OCI-LY7 (cell line): ENCODE results near the gene BICD2. TPM values are rescaled to one million over a fixed set of nuclear protein-coding genes. Genes with fewer than 3 reads are reported as not detected.

ENCODE experiments used
- BruUV-seq: library from RNA; stranded (reverse); fragments of 400-500 nt; replicated peaks from 2 replicates; lab custom pipeline; 2021; lab: Mats Ljungman, UMichigan
- CTCF ChIA-PET: fragments of 300-600 bp; sonication (Branson Sonifier 250); formaldehyde crosslinking; loops from one replicate; lab custom pipeline; 2022; ENCODE audit warnings: antibody characterized with exemption; ENCODE audit not compliant: unreplicated experiment; lab: Charles Lee
- POLR2A ChIA-PET: fragments of 300-600 bp; sonication (Branson Sonifier 250); formaldehyde crosslinking; loops from one replicate; lab custom pipeline; 2022; ENCODE audit warnings: antibody characterized with exemption; lab: Charles Lee
- DNase-seq: peaks from one replicate; pipeline ENCODE4 v3.0.0-alpha.2; 2015; ENCODE audit warnings: low spot score
- H2AFZ ChIP-seq: fragments of 200-600 bp; sonication (generic), shearing (Covaris generic); 2 replicates; pipeline ENCODE4 v1.6.1; 2014; ENCODE audit warnings: mild to moderate bottlenecking, antibody characterized with exemption, low read length, moderate library complexity
- H3K27ac ChIP-seq: fragments of 200-600 bp; sonication (generic); 2 replicates; pipeline ENCODE4 v1.5.1; 2014; ENCODE audit warnings: mixed run types, low read depth, mild to moderate bottlenecking, moderate library complexity, low read length, inconsistent platforms; ENCODE audit not compliant: poor library complexity, severe bottlenecking
- H3K36me3 ChIP-seq: fragments of 200-600 bp; sonication (generic); 2 replicates; pipeline ENCODE4 v1.6.1; 2014; ENCODE audit warnings: mild to moderate bottlenecking, antibody characterized with exemption, low read length, moderate library complexity, mixed read lengths; ENCODE audit not compliant: insufficient read depth
- H3K4me1 ChIP-seq: fragments of 200-600 bp; sonication (generic); 2 replicates; pipeline ENCODE4 v1.5.1; 2014; ENCODE audit warnings: mild to moderate bottlenecking, low read length; ENCODE audit not compliant: insufficient read depth, poor library complexity, severe bottlenecking
- H3K4me2 ChIP-seq: fragments of 200-600 bp; sonication (generic); 2 replicates; pipeline ENCODE4 v1.6.1; 2014; ENCODE audit warnings: mild to moderate bottlenecking, low read length
- H3K4me3 ChIP-seq: fragments of 200-600 bp; sonication (generic); 2 replicates; pipeline ENCODE4 v1.5.1; 2014; ENCODE audit warnings: mild to moderate bottlenecking, low read depth, low read length; ENCODE audit not compliant: poor library complexity, severe bottlenecking
- H3K79me2 ChIP-seq: fragments of 200-600 bp; sonication (generic); 2 replicates; pipeline ENCODE4 v1.6.1; 2016; ENCODE audit warnings: low read depth, mild to moderate bottlenecking, low read length, moderate library complexity, mixed read lengths; ENCODE audit not compliant: insufficient read depth
- H3K9me2 ChIP-seq: fragments of 200-600 bp; sonication (generic); 2 replicates; pipeline ENCODE4 v1.6.1; 2016; ENCODE audit warnings: mild to moderate bottlenecking, low read length, mixed read lengths; ENCODE audit not compliant: insufficient read depth
- H3K9me3 ChIP-seq: fragments of 200-600 bp; sonication (generic); 2 replicates; pipeline ENCODE4 v1.6.1; 2014; ENCODE audit warnings: mild to moderate bottlenecking, mixed run types, low read length, mixed read lengths
- H4K20me1 ChIP-seq: fragments of 200-600 bp; sonication (generic); 2 replicates; pipeline ENCODE4 v1.6.1; 2014; ENCODE audit warnings: mild to moderate bottlenecking, antibody characterized with exemption, low read length, moderate library complexity, mixed read lengths; ENCODE audit not compliant: insufficient read depth
- EZH2phosphoT487 ChIP-seq: fragments of 200-600 bp; sonication (generic); IDR thresholded peaks from 2 replicates; pipeline ENCODE4 v1.6.1; 2018; ENCODE audit warnings: low read depth, borderline replicate concordance, mild to moderate bottlenecking, mixed run types, antibody characterized with exemption, low read length, moderate library complexity, mixed read lengths
- intact Hi-C: fragments of 100-400 bp; cut with micrococcal nuclease; formaldehyde crosslinking; loops from one replicate; pipeline ENCODE4 v1.10.0; 2022; ENCODE audit not compliant: unreplicated experiment
- total RNA-seq, 2 experiments: library from RNA; depleted of rRNA in 1 of 2; stranded (reverse); fragments of >200 nt in 1 of 2; shearing (Covaris generic) in 1 of 2; gene quantifications; 2 replicates each; pipeline ENCODE4 v1.2.3, GENCODE V29; 2014 to 2022
- TF ChIP-seq, protein P1 (sequence below): fragments of 200-600 bp; sonication (generic); conservative IDR thresholded peaks from 2 replicates; pipeline ENCODE4 v1.5.1; 2014; ENCODE audit warnings: mild to moderate bottlenecking, antibody characterized with exemption, low read length, moderate library complexity, mixed read lengths

BICD2 gene
- total RNA-seq, 2 experiments from 2014 or later: 46.5 to 71.0 TPM

DNA sequence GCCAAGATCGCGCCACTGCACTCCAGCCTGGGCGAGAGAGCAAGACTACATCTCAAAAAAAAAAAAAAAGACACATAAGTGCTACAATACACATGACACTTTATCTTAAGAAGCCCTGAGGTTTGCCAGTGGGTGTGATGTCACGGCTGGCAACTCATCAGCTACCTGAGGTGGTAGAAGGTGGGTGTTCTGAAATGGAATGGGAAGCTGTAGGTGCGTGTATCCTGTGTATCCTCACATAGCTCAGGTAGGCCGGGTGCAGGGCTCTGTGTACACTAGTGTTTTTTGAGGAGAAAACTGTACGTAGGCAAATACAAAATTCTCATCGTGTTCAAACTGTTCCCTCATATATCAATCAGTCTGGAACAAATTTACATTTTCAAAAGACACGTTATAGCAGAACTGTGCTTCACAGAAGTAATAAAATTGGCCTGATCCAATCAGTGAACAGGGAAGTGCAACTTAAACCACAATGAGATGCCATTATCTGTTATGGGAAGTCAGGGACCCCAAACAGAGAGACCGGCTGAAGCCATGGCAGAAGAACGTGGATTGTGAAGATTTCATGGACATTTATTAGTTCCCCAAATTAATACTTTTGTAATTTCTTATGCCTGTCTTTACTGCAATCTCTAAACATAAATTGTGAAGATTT, 10.4 kb downstream of the BICD2 start:
- Histone ChIP-seq H3K9me3 (peaks cover 6% of the 10 kb centered on the region; the same call in 1 of the 2 replicates), H3K4me3 (no peak overlapping the region), H3K9me2 (no peaks in the 10 kb centered on the region), H3K4me1 (peaks cover 33% of the 10 kb centered on the region), H3K36me3 (peaks cover 15% of the 10 kb centered on the region), H2AFZ (no peak overlapping the region), H3K79me2 (peaks cover 86% of the 10 kb centered on the region), H3K27ac (no peak overlapping the region), H4K20me1 (no peaks in the 10 kb centered on the region), H3K4me2 (no peak overlapping the region)
- TSS peak; percentile 26 for BruUV-seq
- ChIA-PET CTCF (no interaction called here), POLR2A (no interaction called here)
- DNase-seq: no peak
- no peak for TF ChIP-seq EZH2phosphoT487
- TF ChIP-seq, protein P1, sequence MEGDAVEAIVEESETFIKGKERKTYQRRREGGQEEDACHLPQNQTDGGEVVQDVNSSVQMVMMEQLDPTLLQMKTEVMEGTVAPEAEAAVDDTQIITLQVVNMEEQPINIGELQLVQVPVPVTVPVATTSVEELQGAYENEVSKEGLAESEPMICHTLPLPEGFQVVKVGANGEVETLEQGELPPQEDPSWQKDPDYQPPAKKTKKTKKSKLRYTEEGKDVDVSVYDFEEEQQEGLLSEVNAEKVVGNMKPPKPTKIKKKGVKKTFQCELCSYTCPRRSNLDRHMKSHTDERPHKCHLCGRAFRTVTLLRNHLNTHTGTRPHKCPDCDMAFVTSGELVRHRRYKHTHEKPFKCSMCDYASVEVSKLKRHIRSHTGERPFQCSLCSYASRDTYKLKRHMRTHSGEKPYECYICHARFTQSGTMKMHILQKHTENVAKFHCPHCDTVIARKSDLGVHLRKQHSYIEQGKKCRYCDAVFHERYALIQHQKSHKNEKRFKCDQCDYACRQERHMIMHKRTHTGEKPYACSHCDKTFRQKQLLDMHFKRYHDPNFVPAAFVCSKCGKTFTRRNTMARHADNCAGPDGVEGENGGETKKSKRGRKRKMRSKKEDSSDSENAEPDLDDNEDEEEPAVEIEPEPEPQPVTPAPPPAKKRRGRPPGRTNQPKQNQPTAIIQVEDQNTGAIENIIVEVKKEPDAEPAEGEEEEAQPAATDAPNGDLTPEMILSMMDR: no peak
- intact Hi-C loops: no loop called here

DNA sequence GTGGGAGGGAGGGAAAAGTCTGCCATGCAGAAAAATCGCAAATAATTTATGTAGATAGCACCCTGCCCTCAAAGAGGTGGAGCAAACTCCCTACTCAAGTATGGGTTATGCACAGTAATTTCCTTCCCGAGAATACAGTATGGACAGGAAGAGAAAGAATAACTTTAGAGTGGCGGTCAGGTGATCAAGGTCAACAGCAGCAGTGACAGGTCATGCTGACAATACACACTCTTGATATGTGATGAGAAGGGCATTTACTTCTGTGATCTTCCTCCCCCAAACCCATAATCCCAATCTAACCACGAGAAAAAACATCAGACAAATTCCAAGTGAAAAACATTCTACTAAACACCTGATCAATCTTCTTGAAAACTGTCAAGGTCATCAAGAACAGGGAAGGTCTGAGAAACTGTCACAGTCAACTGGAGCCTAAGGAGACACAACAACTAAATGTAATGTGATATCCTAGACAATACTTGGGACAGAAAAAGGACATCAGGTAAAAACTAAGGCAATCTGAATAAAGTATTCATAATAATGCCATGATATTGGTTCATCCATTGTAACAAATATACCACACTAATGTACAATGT, 11.7 kb downstream of the BICD2 start:
- intact Hi-C loops: no loop called here
- ChIA-PET CTCF (no interaction called here), POLR2A (interaction anchor here (0.5 to 0.6 kb wide), 2 partner anchors 10 to 45 kb away, joined by 3 to 7 read pairs; no protein-coding TSS in a partner anchor)
- TF ChIP-seq EZH2phosphoT487: no peak
- TF ChIP-seq, protein P1: no peak
- H2AFZ ChIP-seq: no peak overlapping the region
- H3K27ac ChIP-seq: no peak overlapping the region
- H3K79me2 ChIP-seq: peaks cover 87% of the 10 kb centered on the region
- H3K9me3 ChIP-seq: peaks cover 6% of the 10 kb centered on the region; the same call in 1 of the 2 replicates
- DNase-seq: no peak
- H3K9me2 ChIP-seq: no peaks in the 10 kb centered on the region
- peak overlapping the region; percentile 33; the same call in 1 of the 2 replicates for H3K4me2 ChIP-seq
- BruUV-seq: no TSS peak
- H3K4me3 ChIP-seq: no peak overlapping the region
- no peaks in the 10 kb centered on the region; the same call in 1 of the 2 replicates for H4K20me1 ChIP-seq
- peaks cover 15% of the 10 kb centered on the region for H3K36me3 ChIP-seq
- H3K4me1 ChIP-seq: peaks cover 41% of the 10 kb centered on the region

DNA sequence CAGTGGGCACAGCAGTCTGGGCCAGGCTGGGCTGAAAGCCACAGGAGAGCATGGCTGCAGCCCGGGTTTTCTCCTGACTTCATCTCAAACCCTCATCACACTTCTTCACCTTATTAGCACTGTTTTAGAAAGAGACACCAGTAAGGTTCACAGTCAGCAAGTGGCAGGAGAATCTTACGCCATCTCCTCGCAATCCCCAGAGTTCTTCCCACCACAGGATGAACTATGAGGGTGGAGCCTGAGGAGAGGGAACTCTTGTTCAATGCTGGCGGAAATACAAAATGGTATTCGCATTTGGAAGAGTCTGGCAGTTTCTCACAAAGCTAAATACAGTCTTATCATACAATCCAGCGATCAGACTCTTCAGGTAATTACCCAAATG, 14.7 kb downstream of the BICD2 start:
- H3K79me2 ChIP-seq: peaks cover 85% of the 10 kb centered on the region
- no peak for DNase-seq
- no peaks in the 10 kb centered on the region for H3K9me3 ChIP-seq
- TF ChIP-seq, protein P1: no peak
- TF ChIP-seq EZH2phosphoT487: no peak
- H3K4me1 ChIP-seq: peaks cover 39% of the 10 kb centered on the region
- H3K4me2 ChIP-seq: no peak overlapping the region
- no peak overlapping the region for H3K4me3 ChIP-seq
- H2AFZ ChIP-seq: no peak overlapping the region
- H3K36me3 ChIP-seq: peaks cover 8% of the 10 kb centered on the region
- intact Hi-C loops: no loop called here
- H3K9me2 ChIP-seq: no peaks in the 10 kb centered on the region
- BruUV-seq: no TSS peak
- ChIA-PET POLR2A (no interaction called here), CTCF (no interaction called here)
- no peaks in the 10 kb centered on the region; the same call in 1 of the 2 replicates for H4K20me1 ChIP-seq
- H3K27ac ChIP-seq: no peak overlapping the region
